Activated CD8-positive, alpha-beta memory T cell treated with anti-CD3 and anti-CD28 coated beads for 24 hours (primary cell): ENCODE data around the gene PPP2R3B.
"Not testable (repeated sequence)": the region's sequence is repeated elsewhere in the genome, so short reads cannot be mapped to it uniquely, and the experiment has no call there.

ENCODE experiments used
- DNase-seq: peaks from one replicate; pipeline ENCODE4 v3.0.0-alpha.2; 2020

Gene PPP2R3B

GRCh38 chrX:404656-405055, 17.9 kb upstream of the PPP2R3B start:
- DNase-seq: no peak

DNA sequence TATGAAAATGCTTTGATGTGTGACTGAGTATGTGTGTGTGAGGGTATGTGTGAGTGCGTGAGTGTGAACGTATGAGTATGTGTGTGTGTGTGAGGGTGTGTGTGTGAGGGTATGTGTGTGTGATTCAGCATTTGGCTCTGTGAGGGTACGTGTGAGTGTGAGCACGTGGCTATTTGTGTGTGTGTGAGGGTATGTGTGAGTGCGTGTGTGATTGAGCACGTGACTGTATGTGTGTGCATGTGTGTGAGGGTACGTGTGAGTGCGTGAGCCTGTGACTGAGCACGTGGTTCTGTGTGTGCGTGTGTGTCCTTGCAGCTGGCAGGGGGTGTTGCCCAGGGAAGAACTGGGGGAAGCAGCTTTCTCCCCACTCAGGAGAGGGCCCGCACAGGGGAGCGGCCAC, 16.1 kb upstream of the PPP2R3B start:
- DNase-seq: no peak

GRCh38 chrX:400258-400657, 13.6 kb upstream of the PPP2R3B start:
- no peak for DNase-seq

GRCh38 chrX:397575-397974, 10.9 kb upstream of the PPP2R3B start:
- DNase-seq: no peak

GRCh38 chrX:394830-395229, 8.1 kb upstream of the PPP2R3B start:
- no peak for DNase-seq

GRCh38 chrX:392575-392846, 5.8 kb upstream of the PPP2R3B start:
- no peak for DNase-seq

GRCh38 chrX:391717-392574, 5.2 kb upstream of the PPP2R3B start:
- DNase-seq: no peak

GRCh38 chrX:390459-390858, 3.8 kb upstream of the PPP2R3B start:
- DNase-seq: no peak

DNA sequence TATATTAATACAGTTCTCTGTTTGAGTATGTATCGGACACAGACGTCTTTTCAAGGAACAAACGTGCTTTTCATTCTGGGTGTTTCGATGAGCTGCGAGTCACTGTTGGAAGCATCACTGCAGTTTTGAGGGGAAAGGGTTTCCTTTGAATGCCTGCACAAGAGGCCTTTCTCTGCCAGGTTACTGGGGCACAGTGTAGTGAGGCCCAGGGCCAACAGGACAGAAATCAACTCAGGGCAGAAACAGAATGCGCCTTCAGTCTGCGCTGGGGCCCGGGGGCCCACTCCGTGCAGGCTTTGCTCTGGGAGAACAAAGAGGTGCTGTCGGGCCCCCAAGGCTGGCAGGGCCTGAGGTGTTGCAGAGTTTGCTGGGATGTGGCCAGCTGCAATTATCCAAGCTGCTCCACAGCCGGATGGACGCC, 2.3 kb upstream of the PPP2R3B start:
- DNase-seq: no peak

DNA sequence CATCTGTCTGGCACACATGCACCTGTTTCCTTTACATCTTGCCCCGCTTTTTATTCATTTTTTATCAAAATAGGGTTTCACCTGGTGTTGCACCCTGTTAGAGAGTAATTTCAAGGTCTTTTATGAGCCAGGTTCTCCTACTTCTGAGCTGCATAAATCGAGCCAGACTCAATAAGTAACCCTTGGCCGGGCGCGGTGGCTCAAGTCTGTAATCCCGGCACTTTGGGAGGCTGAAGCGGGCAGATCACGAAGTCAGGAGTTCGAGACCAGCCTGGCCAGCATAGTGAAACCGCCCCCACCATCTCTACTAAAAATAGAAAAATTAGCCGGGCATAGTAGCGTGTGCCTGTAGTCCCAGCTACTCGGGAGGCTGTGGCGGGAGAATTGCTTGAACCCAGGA, 1.0 kb upstream of the PPP2R3B start:
- DNase-seq: no peak

- DNase-seq: peak; percentile 81
These were observed 404 bp downstream of the PPP2R3B start for GRCh38 chrX:386239-386767.

- DNase-seq: not testable (repeated sequence)
These were observed 971 bp downstream of the PPP2R3B start for GRCh38 chrX:385736-386135.

DNA sequence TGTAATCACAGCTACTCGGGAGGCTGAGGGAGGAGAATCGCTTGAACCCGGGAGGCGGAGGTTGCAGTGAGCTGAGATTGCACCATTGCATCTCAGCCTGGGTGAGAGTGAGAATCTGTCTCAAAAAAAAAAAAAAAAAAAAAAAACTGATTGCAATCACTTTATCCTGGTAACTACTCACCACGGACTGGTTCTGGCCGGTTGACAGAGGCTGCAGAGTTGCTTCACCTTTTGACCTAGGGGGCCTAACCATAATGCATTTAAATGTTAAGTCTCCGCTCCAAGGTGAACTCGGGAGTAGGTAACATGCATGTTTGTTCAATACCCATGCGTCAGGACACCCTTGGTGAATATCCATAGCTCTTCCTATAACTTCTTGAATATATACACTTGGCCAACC, 1.8 kb downstream of the PPP2R3B start:
- DNase-seq: no peak

GRCh38 chrX:378443-378842, 8.3 kb downstream of the PPP2R3B start:
- DNase-seq: no peak

DNA sequence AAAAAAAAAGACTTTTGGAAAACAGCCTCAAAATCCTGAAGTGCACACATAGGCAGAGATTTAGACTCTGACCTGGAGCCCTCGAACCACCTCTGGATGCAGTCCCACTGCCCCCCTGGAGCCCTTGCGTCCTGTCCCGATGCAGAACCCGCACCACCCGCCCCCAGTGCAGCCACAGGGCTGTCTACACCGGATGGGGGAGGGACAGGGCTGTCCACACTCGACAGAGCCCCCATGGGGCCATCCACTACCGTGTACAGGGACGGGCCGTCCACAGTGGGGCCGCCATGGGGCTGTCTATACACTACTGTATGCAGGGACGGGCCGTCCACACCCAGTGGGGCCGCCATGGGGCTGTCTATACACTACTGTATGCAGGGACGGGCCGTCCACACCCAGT, 10.5 kb downstream of the PPP2R3B start:
- DNase-seq: not testable (repeated sequence)

DNA sequence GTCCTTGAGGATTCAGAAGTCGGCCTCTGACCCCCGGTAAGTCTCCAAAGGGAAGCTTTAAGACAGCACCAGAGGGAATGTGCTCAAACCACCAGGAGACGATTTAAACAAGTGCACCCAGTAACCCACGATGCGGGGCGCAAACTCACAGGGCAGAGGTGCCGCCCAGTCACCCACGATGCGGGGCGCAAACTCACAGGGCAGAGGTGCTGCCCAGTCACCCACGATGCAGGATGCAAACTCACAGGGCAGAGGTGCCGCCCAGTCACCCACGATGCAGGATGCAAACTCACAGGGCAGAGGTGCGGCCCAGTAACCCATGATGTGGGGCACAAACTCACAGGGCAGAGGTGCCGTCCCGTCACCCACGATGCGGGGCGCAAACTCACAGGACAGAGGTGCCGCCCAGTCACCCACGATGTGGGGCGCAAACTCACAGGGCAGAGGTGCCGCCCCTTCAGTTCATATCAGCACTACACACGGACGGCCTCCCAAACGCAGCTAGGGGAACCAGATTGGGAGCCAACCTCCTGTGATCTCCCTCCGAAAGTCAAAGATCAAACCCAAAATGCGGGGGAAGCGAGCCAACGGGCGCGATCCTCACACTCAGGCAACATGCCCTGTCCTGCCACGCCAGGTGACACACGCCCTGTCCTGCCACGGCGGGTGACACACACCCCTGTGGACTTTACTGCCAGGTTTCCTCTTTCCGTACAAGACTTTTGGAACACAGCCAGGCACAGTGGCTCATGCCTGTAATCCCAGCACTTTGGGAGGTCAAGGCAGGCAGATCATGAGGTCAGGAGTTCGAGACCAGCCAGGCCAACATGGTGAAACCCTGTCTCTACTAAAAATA, 11.3 kb downstream of the PPP2R3B start:
- no peak for DNase-seq

GRCh38 chrX:374596-374995, 12.1 kb downstream of the PPP2R3B start:
- no peak for DNase-seq

DNA sequence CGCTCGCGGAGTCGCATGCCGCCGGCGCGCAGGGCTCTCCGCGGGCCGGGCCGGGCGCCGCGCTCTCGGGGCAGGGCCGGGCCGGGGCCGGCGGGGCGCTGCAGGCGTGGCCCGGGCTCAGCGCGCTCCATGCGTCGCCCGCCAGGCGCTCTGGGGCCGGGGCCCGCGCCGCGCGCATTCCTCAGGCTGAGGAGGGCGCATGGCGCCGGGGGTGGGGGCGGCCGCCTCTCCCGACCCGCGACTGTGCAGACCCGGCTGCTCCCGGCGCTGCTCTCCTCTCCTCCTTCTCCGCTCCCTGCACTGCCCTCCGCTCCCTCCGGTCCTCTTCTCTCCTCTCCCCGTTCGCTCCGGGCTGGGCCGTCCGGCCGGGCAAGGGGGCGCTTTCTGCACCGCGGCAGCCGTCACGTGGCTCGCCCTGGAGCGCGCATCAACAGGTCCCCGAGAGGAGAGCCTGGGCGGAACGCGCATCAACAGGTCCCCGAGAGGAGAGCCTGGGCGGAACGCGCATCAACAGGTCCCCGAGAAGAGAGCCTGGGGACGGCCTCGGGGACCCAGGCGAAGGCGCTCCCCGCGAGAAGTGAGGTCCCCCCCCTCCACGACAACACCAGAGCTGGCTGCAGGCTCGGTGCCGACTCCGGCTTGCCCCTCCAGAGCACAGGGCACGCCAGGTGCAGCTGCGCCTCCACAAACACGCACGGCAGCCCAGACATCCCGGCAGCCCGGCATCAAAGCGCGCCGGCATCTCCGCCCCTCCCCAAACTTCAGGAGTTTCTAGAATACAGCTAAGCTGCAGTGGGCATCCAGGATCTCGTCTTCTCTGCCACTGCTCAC, 12.9 kb downstream of the PPP2R3B start:
- peak; percentile 84 for DNase-seq

GRCh38 chrX:372856-373640, 13.7 kb downstream of the PPP2R3B start:
- no peak for DNase-seq

DNA sequence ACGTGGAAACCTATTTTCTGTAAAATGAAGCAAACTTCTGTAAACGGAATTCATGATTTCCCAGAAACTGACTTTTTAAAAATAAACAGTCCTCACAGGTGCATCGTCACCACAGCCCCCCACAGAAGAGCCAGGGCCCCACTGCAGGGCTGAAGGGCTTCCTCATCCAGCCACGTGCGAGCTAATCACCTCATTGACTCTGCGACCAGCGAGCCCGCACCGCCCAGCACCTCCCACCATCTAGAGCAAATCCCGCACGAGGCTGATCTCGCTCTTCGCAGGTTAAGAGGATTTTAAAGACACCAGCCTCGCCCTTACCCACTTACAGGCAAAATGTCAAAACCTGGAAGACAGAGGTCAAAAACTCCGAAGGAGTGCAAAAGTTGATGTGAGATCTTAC, 14.8 kb downstream of the PPP2R3B start:
- DNase-seq: no peak

- DNase-seq: no peak
These were observed 15.6 kb downstream of the PPP2R3B start for GRCh38 chrX:370963-371745.
